AG09309 (cell line): ENCODE measurements around the gene ACBD6.

Experiments used
- DNase-seq: peaks from one replicate; pipeline ENCODE4 v3.0.0-alpha.2; 2010; ENCODE audit warnings: low read depth
- H3K4me3 ChIP-seq: 2 replicates; pipeline ENCODE4 v1.5.1; 2011; ENCODE audit warnings: mild to moderate bottlenecking, low read depth, low read length, moderate library complexity; ENCODE audit not compliant: control insufficient read depth
- TF ChIP-seq, protein P1 (sequence below): IDR thresholded peaks from 2 replicates; pipeline ENCODE4 v1.5.1; 2011; ENCODE audit warnings: mild to moderate bottlenecking, low read depth, low read length, inconsistent platforms; ENCODE audit not compliant: insufficient read depth, control insufficient read depth; ENCODE audit errors: missing control alignments

ACBD6 gene

DNA sequence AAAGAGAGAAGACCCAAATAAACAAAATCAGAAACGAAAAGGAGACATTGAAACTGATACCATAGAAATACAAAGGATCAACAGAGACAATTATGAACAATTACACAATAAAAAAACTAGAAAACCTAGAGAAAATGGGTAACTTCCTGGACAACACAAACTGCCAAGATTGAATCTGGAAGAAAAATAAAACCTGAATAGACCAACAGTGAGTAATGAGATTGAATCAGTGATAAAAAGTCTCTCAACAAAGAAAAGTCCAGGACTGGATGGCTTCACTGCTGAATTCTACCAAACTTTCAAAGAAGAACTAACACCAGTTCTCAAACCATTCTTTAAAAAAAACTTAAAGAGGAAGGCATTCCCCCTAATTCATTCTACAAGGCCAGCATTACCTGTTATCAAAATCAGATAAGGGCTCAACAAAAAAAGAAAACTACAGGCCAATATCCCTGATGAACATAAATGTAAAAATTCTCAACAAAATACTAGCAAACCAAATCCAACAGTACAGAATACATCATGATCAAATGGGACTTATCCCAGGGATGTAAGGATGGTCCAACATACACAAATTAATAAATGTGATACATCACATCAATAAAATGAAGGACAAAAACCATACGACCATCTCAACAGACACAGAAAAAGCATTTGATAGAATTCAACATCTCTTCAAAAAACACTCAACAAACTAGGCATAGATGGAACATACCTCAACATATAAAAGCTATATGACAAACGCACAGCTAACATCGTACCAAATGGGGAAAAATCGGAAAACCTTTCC is 119.9 kb downstream of the ACBD6 start:
- TF ChIP-seq, protein P1, sequence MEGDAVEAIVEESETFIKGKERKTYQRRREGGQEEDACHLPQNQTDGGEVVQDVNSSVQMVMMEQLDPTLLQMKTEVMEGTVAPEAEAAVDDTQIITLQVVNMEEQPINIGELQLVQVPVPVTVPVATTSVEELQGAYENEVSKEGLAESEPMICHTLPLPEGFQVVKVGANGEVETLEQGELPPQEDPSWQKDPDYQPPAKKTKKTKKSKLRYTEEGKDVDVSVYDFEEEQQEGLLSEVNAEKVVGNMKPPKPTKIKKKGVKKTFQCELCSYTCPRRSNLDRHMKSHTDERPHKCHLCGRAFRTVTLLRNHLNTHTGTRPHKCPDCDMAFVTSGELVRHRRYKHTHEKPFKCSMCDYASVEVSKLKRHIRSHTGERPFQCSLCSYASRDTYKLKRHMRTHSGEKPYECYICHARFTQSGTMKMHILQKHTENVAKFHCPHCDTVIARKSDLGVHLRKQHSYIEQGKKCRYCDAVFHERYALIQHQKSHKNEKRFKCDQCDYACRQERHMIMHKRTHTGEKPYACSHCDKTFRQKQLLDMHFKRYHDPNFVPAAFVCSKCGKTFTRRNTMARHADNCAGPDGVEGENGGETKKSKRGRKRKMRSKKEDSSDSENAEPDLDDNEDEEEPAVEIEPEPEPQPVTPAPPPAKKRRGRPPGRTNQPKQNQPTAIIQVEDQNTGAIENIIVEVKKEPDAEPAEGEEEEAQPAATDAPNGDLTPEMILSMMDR = no peak
- no peak overlapping the region for H3K4me3 ChIP-seq
- DNase-seq = no peak

DNA sequence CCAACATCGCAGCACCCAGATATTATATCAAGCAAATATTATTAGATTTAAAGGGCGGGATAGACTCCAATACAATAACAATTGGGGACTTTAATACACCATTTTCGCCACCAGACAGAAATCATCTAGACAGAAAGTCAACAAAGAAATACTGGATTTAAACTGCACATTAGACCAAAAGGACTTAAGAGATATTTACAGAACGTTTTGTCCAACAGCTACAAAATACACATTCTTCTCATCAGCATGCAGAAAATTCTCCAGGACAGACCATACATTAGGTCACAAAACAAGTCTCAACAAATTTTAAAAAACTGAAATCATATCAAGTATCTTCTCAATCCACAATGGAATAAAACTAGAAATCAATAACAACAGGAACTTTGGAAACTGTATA is 121.2 kb downstream of the ACBD6 start:
- no peak overlapping the region for H3K4me3 ChIP-seq
- no peak for DNase-seq
- TF ChIP-seq, protein P1 = no peak

DNA sequence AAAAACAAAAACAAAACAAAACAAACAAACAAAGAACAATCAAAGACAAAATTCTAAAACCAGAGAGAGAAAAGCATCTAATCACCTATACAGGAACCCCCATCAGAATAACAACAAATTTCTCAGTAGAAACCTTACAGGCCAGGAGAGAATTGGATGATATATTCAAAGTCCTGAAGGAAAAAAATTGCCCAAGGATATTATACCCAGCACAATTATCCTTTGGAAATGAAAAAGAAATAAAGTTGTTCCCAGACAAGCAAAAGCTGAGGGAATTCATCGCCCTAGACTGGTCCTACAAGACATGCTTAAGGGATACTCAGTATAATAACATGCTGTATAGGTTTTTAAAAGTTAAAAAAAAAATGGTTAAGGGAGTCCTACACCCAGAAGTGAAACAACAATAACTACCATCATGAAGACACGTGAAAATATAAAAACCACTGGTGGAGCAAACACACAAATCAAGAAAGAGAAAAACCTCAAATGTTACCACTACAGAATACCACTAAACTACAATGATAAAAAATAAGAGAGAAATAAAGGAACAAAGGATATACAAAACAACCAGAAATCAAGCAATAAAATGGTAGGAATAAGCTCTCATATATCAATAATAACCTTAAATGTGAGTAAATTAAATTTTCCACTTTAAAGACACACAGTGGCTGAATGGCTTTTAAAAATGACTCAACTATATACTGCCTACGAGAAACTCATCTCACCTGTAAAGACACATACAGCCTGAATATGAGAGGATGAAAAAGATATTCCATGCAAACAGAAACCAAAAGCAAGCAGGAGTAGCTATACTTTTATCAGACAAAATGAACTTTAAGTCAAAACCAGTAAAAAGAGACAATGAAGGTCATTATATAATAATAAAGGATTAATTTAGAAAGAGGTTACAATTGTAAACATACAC is 121.9 kb downstream of the ACBD6 start:
- H3K4me3 ChIP-seq = no peak overlapping the region
- no peak for DNase-seq

DNA sequence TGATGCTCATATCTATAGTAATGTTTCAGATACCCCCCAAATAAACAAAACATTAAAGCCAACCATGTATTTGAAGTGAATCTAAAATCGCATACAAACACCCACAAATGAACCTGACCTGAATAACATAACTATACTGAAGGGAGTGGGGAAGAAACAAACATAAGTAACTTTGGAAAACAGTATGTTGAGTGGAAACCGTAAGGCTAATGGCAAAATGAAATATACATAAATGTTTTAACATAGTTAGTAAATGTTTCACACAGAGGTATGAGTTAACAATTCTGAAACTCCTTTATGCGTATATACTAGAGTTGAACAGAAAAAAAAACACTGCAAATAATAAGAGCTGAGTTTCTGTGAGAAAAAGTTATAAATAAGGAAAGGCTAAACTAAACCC is 125.6 kb downstream of the ACBD6 start:
- TF ChIP-seq, protein P1 = no peak
- DNase-seq = no peak
- no peak overlapping the region for H3K4me3 ChIP-seq

More for the DNA sequence above, 121.9 kb downstream of the ACBD6 start:
- TF ChIP-seq, protein P1 = no peak

DNA sequence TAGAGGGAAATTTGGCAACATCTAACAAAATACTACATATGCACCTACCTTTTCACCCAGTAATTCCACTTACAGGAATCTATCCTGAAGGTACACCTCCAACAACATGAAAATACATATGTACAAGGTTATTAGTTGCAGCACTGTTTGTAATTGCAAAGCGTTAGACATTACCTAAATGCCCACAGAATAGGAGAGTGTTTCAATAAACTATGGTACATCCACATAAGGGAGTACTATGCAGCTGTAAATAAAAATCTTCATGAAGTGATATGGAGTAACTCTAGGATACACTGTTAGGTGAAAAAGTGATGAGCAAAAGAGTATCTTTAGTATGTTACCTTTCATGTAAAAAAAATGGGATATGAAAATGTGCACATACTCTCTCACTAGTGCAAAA is 126.1 kb downstream of the ACBD6 start:
- no peak overlapping the region for H3K4me3 ChIP-seq
- TF ChIP-seq, protein P1 = no peak
- no peak for DNase-seq

DNA sequence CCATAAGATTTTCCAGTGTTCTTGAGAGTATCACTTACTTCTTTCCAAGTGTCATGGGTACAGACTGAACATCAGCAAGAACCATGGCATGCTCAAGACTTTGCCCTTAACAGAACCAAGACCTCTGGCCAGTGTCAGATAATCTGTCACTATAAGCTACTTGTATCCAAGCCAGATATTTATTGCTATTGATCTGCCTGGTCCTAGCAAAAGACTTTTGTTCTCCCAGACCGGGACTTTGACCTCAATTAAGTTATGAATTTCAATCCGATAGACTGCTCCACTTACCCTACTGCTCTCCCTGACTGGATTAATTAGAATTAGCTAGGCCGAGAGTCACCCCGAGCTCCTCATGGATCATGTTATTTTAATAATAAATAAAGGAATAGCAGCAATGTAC is 129.6 kb downstream of the ACBD6 start:
- no peak for DNase-seq
- TF ChIP-seq, protein P1 = no peak
- H3K4me3 ChIP-seq = no peak overlapping the region
